GM10847 (cell line): Measurements from ENCODE around the gene CEP120.

ENCODE experiments used
- POLR2A ChIP-seq: IDR thresholded peaks from 2 replicates; pipeline ENCODE4 v1.6.1; 2011; ENCODE audit not compliant: insufficient read length; ENCODE audit errors: extremely low read depth

The CEP120 gene

DNA sequence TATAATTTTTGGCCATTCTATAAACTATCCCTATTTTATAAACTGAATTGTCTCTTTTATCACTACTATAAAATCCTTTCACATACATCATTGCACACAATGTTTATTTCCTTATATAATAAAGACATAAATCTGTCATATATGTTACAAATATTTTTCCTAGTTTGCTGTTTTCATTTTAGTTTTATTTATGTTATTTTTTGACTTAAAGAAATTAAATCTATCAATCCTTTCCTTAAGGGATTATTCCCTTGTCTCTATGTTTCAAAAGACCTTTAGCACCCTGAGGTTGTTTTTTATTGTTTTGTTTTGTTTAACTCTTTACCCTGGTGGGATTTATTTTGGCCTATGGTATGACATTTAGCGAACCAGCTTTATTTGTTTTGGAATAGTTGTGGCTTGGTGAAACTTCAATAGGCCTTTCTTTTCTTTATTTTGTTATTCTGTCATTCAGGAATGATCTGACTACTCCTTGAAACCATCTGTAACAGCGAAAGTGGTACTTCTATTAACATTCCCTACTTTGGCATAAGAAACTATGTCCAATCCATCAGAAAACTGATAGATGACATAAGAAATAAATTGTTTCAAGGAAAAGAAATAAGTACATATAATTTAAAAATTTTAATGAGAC, 125.9 kb downstream of the CEP120 start:
- TF ChIP-seq POLR2A = no peak
